GM19023 (cell line): Measurements from ENCODE around the gene S100A6.
"Not testable (repeated sequence)": the region's sequence is repeated elsewhere in the genome, so short reads cannot be mapped to it uniquely, and the experiment has no call there.

ENCODE experiments used
- ATAC-seq: cut with Tn5 transposase; IDR thresholded peaks from one replicate; pipeline ENCODE4 v1.9.1; 2021; ENCODE audit warnings: mild to moderate bottlenecking, moderate library complexity; ENCODE audit not compliant: unreplicated experiment

S100A6 gene

GRCh38 chr1:153532769-153533599 is 2.8 kb downstream of the S100A6 start:
- ATAC-seq, result no peak

GRCh38 chr1:153532181-153532580 is 3.6 kb downstream of the S100A6 start:
- ATAC-seq, result no peak

GRCh38 chr1:153531638-153532037 is 4.2 kb downstream of the S100A6 start:
- no peak for ATAC-seq

GRCh38 chr1:153527683-153528040 is 8.1 kb downstream of the S100A6 start:
- no peak for ATAC-seq

GRCh38 chr1:153527023-153527682 is 8.6 kb downstream of the S100A6 start:
- no peak for ATAC-seq

- ATAC-seq, result no peak
Observed at GRCh38 chr1:153526132-153526543, 9.7 kb downstream of the S100A6 start.

GRCh38 chr1:153525088-153525728 is 10.6 kb downstream of the S100A6 start:
- no peak for ATAC-seq

- not testable (repeated sequence) for ATAC-seq
Observed at GRCh38 chr1:153522353-153523048, 13.3 kb downstream of the S100A6 start.

- not testable (repeated sequence) for ATAC-seq
Observed at GRCh38 chr1:153521808-153522207, 14.0 kb downstream of the S100A6 start.

- no peak for ATAC-seq
Observed at GRCh38 chr1:153520818-153521476, 14.8 kb downstream of the S100A6 start.

GRCh38 chr1:153520137-153520691 is 15.6 kb downstream of the S100A6 start:
- not testable (repeated sequence) for ATAC-seq

- no peak for ATAC-seq
Observed at GRCh38 chr1:153519242-153519641, 16.5 kb downstream of the S100A6 start.

- no peak for ATAC-seq
Observed at GRCh38 chr1:153515504-153516394, 20.0 kb downstream of the S100A6 start.

GRCh38 chr1:153513666-153514065 is 22.1 kb downstream of the S100A6 start:
- ATAC-seq, result no peak

GRCh38 chr1:153513023-153513422 is 22.8 kb downstream of the S100A6 start:
- no peak for ATAC-seq

- no peak for ATAC-seq
Observed at GRCh38 chr1:153510984-153511410, 24.8 kb downstream of the S100A6 start.

- no peak for ATAC-seq
Observed at GRCh38 chr1:153509729-153510354, 25.9 kb downstream of the S100A6 start.

- no peak for ATAC-seq
Observed at GRCh38 chr1:153509036-153509435, 26.8 kb downstream of the S100A6 start.
